ENCODE data around the gene GEMIN5. TPM values are rescaled to one million over a fixed set of nuclear protein-coding genes. Genes with fewer than 3 reads are reported as not detected.

Gene GEMIN5
- polyA plus RNA-seq, 4 donors: 17.1 to 21.9 (median 21.5) TPM

DNA sequence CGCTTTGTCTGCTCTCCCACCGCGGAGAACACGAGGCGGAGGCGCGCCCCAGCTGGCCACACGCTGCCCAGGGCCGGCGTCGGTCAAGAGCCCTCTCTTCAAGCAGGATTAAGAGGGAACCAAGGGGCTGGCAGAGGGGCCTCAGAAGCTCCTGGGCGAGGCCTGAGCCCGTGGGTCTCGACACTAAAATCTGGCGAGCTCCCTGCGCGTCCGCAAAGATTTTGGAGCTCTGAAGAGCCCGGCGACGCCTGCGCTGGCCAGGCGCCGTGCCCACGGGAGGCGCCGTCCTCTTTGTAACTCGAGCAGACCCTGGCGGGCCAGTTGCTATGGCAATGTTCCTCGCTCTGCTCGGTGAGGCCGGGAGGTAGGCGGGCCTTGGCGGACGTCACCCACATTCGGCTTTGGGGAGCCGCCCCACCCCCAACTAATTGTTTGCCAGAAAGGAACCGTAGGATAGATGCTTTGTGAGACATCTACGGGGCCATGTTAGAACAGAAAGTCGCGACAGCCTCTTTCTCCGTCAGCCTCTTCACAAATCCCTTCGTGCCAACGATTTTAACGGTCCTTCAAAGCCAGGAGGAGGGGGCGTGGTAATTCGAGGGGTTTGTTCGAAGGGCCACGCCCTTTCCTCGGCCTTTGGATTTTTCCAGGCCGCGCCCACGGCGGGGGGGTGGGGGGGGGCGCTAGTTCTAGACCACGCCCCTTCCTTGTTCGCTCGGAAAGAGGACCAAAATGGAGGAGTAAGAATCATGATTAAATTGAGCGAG, 80.3 kb downstream of the GEMIN5 start:
- peak; percentile 90 to 93 (median 92) for DNase-seq (ENCODE audit: low read depth in 4 of 4, low spot score in 3 of 4)

DNA sequence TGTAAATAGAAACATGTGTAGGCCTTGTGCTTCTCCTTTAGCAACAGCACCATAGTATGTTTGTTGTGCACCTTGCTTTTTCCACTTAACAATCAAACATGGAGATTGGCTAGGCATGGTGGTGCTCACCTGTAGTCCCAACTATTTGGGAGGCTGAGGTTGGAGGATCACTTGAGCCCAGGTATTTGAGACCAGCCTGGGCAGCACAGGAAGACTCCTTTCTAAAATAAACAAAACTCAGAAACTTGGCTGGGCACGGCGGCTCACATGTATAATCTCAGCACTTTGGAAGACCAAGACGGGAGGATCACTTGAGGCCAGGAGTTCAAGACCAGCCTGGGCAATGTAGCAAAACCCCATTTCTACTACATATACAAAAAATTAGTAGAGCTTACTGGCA, 86.7 kb downstream of the GEMIN5 start:
- no peak for DNase-seq (ENCODE audit: low read depth in 4 of 4, low spot score in 3 of 4)

DNA sequence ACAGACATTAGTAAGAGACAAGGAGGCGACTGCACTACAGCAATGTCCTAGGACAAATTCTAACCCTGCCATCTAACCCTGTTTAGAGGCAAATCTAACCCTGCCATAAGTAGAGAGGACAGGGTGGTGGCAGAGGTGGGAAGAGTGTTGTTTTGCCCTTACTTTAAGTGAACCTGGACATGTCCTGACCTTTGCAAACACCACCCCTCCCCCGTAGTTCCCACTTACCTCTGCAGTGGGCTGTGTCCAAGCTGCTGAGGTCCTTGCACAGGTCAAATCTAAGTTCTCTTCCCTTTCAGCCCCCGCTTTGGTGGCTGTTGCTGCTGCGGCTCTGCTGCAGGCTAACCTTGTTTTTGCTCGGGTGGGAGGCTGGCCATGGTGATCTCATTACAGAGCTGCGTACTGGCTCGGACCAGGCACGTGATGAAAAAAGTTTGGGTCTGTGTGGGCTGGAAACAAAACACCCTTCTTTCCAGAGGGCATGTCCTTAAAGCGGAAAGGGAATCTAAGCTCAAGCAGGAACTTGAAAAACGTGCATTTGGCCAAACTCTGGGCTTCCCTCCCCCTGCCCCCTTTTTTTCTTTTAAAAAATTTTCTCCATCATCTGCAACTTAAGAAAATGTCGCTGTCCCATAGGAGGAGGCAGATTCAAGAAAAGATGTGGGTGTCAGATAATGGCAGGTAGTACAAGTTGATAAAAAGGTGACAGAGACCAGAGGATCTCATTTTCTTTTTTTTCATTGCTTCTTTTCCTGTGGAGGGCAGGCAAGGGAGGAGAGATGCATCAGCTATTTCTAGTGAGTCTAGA, 87.6 kb downstream of the GEMIN5 start, which contains the start of gene FAXDC2:
Gene FAXDC2 (minus strand): TSS at position 349 of the 808 bp plus-strand sequence. CDS start 12,425 bp downstream, outside the sequence.
- DNase-seq (ENCODE audit: low read depth in 4 of 4, low spot score in 3 of 4): peak; percentile 78 to 87 (median 83)

DNA sequence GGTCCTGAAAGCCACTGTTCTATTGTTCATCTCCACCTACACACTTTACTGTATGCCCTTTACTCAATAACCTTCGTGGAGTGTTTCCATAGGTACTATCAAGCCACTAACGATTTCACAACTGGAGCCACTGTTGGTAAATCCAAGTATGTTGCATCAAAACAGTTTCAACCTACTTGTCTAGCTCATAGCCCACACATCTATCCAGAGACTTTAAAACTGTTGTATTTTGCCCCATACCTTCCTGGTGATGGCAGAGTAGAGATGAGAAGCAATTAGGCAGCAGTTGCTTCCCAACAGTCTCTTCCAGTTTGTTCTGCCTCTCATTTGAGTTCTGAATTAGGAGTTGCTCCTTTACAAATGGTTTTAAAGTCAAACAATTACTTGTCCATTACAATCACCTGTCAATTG, 88.2 kb downstream of the GEMIN5 start:
- DNase-seq (ENCODE audit: low read depth in 4 of 4, low spot score in 3 of 4): peak in 1 of 4 donors; percentile 27

GRCh38 chr5:154849264-154849785, 88.7 kb downstream of the GEMIN5 start:
- DNase-seq (ENCODE audit: low read depth in 4 of 4, low spot score in 3 of 4): no peak

DNA sequence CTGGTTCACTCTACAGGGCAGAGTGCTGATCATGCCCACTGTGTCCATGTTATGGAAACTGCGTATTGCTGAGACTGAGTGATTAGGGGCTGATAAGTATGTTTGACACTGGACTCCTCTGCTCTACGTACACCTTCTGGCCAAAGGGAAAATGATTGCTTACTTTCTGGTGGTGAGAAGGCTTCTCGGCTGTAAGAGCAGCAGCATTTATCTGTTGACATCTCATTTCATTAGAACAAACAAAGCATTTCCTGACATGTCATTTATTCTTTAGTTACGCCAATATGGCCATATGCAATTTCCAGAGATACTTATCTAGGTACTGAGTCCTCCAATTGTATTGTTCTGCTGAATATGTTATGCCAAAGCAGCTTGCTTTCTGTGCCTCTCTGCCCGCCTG, 93.2 kb downstream of the GEMIN5 start:
- DNase-seq (ENCODE audit: low read depth in 4 of 4, low spot score in 3 of 4): no peak

- no peak for DNase-seq (ENCODE audit: low read depth in 4 of 4, low spot score in 3 of 4)
Observed at GRCh38 chr5:154842689-154843530, 95.1 kb downstream of the GEMIN5 start.

DNA sequence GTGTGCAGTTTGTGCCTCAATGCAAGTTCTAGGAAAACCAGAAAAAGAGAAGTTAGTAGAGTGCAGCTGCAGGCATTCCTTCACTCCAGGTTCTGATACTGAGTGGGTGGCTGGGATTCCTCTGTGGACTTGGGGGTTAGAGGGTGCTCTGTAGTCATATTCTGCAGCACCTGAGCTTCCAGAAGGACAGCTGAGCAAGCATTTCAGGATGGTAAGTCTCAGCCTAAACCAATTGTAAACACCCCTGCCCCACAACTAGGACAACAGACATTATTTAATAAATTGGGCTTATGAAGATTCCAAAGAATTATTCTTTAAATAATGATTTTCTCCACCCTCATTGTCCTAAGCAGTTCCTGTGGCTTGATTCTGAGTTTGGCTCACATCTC, 96.7 kb downstream of the GEMIN5 start:
- DNase-seq (ENCODE audit: low read depth in 4 of 4, low spot score in 3 of 4): no peak

DNA sequence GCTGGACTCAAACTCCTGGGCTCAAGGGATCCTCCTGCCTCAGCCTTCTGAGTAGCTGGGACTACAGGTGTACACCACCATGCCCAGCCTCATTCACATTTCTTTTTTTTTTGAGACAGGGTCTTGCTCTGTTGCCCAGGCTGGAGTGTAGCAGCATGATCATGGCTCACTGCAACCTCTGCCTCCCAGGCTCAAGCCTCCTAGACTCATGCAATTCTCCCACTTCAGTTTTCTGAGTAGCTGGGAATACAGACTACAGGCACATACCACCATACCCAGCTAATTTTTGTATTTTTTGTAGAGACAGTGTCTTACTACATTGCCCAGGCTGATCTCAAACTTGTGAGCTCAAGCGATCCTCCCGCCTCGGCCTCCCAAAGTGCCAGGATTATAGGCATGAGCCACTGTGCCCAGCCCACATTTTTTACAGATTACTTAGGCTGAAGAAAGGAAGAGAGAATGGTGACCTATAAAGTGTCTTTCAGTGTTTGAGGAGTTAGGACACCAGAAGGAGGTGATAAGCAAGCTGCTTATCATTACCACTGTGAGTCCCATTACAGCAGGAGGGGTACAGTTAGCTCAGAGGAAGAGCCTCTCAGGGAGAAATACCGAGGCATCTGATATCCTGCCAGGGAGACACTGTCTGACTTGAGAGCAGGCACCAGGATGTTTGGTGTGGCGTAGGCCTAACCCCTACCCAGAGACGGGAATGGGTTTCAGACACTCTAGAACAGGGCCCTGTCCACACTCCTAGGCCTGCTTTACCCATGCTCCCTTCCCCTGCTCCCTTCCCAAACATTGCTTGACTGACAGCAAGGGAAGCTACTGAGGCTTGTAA, 97.4 kb downstream of the GEMIN5 start:
- DNase-seq (ENCODE audit: low read depth in 4 of 4, low spot score in 3 of 4): no peak

Other genes starting within 250 kb of the GEMIN5 start
- gene LARP1, start 182.8 kb downstream of the GEMIN5 start, polyA plus RNA-seq (ENCODE audit: insufficient read length in 4 of 4): 100 to 1,000 TPM; 109 to 151 (median 135) TPM
- gene FAXDC2, start 87.6 kb downstream of the GEMIN5 start, polyA plus RNA-seq (ENCODE audit: insufficient read length in 4 of 4): 10 to 100 TPM; 36.1 to 45.3 (median 40.3) TPM
- 10 to 100 TPM; 68.4 to 85.7 (median 80.6) TPM for gene CNOT8, start 79.6 kb downstream of the GEMIN5 start, polyA plus RNA-seq (ENCODE audit: insufficient read length in 4 of 4)
- gene MRPL22, start 2.9 kb upstream of the GEMIN5 start, polyA plus RNA-seq (ENCODE audit: insufficient read length in 4 of 4): 10 to 100 TPM; 38.3 to 55.9 (median 51.7) TPM
- under 1 TPM; 0.12 to 0.27 (median 0.18) TPM for gene KIF4B, start 75.5 kb upstream of the GEMIN5 start, polyA plus RNA-seq (ENCODE audit: insufficient read length in 4 of 4)

Measured in left renal pelvis (tissue), 4 donors.